ENCODE data around the gene SIGLEC10.

Gene SIGLEC10

GRCh38 chr19:51440052-51440451 is 22.6 kb upstream of the SIGLEC10 start:
- Histone ChIP-seq H3K27me3 (peaks cover 28% of the 10 kb centered on the region), H3K9me3 (no peaks in the 10 kb centered on the region), H3K36me3 (no peaks in the 10 kb centered on the region), H3K4me1 (no peaks in the 10 kb centered on the region), H3K4me3 (ENCODE audit: low read depth, low read length) (no peak overlapping the region)
- no peak for TF ChIP-seq CTCF (IDR thresholded peaks at IDR 0.05; ENCODE audit: low read depth, low read length)
- no peak for DNase-seq

DNA sequence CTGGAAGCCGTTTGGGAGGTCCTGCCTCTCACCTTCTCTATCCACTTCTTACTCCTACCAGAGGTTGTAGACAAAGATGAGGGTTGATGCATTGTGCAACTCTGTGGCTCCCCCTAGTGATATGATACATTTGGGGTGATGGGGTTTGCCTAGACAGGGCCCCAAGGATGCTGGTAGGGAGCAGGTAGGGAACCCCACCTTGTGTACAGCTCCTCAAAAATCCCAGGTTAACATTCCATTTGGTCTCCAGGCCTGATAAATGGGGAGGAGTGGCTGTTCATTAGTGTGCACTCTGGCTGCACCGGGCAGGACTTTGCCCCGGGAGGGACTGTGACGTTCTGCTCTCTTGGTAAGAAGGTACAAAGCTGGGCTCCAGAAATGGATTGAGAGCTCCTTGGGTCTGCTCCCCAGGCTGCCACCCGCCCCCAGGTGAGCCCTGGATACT is 21.6 kb upstream of the SIGLEC10 start:
- H3K27me3 ChIP-seq = peaks cover 31% of the 10 kb centered on the region
- H3K36me3 ChIP-seq = no peaks in the 10 kb centered on the region
- no peak for DNase-seq
- H3K4me3 ChIP-seq (ENCODE audit: low read depth, low read length) = no peak overlapping the region
- no peaks in the 10 kb centered on the region for H3K9me3 ChIP-seq
- peak; percentile 45 for TF ChIP-seq CTCF (IDR thresholded peaks at IDR 0.05; ENCODE audit: low read depth, low read length)
- H3K4me1 ChIP-seq = no peaks in the 10 kb centered on the region

DNA sequence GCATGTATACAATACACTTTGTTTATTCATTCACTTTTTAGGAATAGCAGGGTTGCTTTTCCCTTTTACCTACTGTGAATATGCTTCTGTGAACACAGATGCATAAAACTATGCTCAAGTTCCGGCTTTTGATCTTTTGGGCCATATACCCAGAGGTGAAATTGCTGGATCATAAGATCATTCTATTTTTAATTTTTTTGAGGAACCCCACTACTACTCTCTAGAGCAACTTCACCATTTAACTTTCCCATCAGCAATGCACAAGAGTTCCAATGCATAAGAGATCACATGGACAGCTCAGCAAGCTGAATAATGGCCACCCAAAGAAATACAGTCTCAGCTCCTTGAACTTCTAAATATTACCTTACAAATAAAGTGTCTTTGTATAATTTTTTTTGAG is 17.0 kb upstream of the SIGLEC10 start:
- Histone ChIP-seq H3K4me1 (no peaks in the 10 kb centered on the region), H3K4me3 (ENCODE audit: low read depth, low read length) (no peak overlapping the region), H3K9me3 (no peaks in the 10 kb centered on the region), H3K27me3 (peaks cover 26% of the 10 kb centered on the region), H3K36me3 (no peaks in the 10 kb centered on the region)
- no peak for DNase-seq
- no peak for TF ChIP-seq CTCF (IDR thresholded peaks at IDR 0.05; ENCODE audit: low read depth, low read length)

- TF ChIP-seq CTCF (IDR thresholded peaks at IDR 0.05; ENCODE audit: low read depth, low read length) = no peak
- Histone ChIP-seq H3K4me1 (no peaks in the 10 kb centered on the region), H3K27me3 (peaks cover 36% of the 10 kb centered on the region), H3K36me3 (no peaks in the 10 kb centered on the region), H3K9me3 (no peaks in the 10 kb centered on the region), H3K4me3 (ENCODE audit: low read depth, low read length) (no peak overlapping the region)
- no peak for DNase-seq
Measured at GRCh38 chr19:51433043-51433442, 15.6 kb upstream of the SIGLEC10 start.

- DNase-seq = no peak
- no peak overlapping the region for H3K4me3 ChIP-seq (ENCODE audit: low read depth, low read length)
Measured at GRCh38 chr19:51431124-51431523, 13.7 kb upstream of the SIGLEC10 start.

DNA sequence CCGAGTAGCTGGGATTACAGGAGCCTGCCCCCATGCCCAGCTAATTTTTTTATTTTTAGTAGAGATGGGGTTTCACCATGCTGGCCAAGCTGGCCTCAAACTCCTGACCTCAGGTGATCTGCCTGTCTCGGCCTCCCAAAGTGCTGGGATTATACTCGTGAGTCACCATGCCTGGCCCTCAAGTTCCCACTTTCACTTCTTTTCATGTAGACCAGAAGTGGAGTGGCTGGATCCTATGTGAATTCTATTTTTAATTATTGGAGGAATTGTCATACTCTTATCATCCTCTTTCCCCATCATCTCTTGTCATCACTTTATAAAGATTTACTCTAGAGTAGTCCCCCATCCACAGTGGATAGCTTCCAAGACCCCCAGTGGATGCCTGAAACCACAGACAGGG is 12.8 kb upstream of the SIGLEC10 start:
- no peak for TF ChIP-seq CTCF (IDR thresholded peaks at IDR 0.05; ENCODE audit: low read depth, low read length)
- no peaks in the 10 kb centered on the region for H3K4me1 ChIP-seq
- DNase-seq = no peak
- no peak overlapping the region for H3K4me3 ChIP-seq (ENCODE audit: low read depth, low read length)
- H3K36me3 ChIP-seq = no peaks in the 10 kb centered on the region
- peaks cover 30% of the 10 kb centered on the region for H3K27me3 ChIP-seq
- no peaks in the 10 kb centered on the region for H3K9me3 ChIP-seq

More at GRCh38 chr19:51431124-51431523, 13.7 kb upstream of the SIGLEC10 start:
- Histone ChIP-seq H3K9me3 (no peaks in the 10 kb centered on the region), H3K4me1 (no peaks in the 10 kb centered on the region), H3K36me3 (no peaks in the 10 kb centered on the region), H3K27me3 (peaks cover 31% of the 10 kb centered on the region)
- TF ChIP-seq CTCF (IDR thresholded peaks at IDR 0.05; ENCODE audit: low read depth, low read length) = no peak

Measured in BE2C (cell line).